ENCODE data around the gene RANBP3. TPM values are rescaled to one million over a fixed set of nuclear protein-coding genes. Genes with fewer than 3 reads are reported as not detected.

Gene RANBP3
- total and polyA plus RNA-seq, 2 of the 8 experiments (the other 6 are each of a cell fraction or from before 2014, with no cell fraction given) = 95.4 to 122 TPM

DNA sequence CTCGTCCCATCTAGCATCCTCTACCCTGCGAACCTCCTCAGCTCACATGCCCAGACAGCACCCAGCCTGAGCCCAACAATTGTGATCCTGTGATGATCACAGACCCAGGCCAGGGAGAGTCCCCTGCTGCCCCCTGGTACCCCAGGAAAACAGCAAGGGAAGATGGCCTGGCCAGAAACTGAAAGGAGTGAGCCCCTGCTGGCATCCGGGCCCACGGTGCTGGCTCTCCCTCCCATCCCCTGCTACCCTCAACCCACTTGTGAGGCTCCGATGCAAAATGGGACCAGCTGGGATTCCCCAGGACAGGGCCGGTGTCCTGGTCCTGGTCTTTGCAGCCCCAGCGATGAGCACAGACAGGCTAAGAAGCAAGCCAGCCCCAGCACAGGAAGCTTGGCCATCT is 14.1 kb downstream of the RANBP3 start:
- TF ChIP-seq TBP (IDR thresholded peaks at IDR 0.05; ENCODE audit: low read depth, low read length) = no peak
- no peak for TF ChIP-seq SP1 (IDR thresholded peaks at IDR 0.05; ENCODE audit: low read depth, low read length)
- no peak for TF ChIP-seq GTF2F1 (IDR thresholded peaks at IDR 0.05; ENCODE audit: borderline replicate concordance, low read depth, low read length)
- TF ChIP-seq, protein P1, sequence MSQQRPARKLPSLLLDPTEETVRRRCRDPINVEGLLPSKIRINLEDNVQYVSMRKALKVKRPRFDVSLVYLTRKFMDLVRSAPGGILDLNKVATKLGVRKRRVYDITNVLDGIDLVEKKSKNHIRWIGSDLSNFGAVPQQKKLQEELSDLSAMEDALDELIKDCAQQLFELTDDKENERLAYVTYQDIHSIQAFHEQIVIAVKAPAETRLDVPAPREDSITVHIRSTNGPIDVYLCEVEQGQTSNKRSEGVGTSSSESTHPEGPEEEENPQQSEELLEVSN (IDR thresholded peaks at IDR 0.05) = no peak
- no peak for TF ChIP-seq MAFK (IDR thresholded peaks at IDR 0.05; ENCODE audit: low read depth, low read length)
- TF ChIP-seq RXRA (IDR thresholded peaks at IDR 0.05; ENCODE audit: insufficient read depth, low read depth, low read length) = no peak
- no peak for TF ChIP-seq KDM5A (IDR thresholded peaks at IDR 0.05; ENCODE audit: low read length)
- 0 out of 2 replicates have a peak overlapping the region, but pooled peaks have one; percentile 78 for H3K18ac ChIP-seq (ENCODE audit: extremely low read depth, low read length)
- DNase-seq (ENCODE audit: low read depth in 1 of 2, low spot score in 2 of 2) (no peak), FAIRE-seq (no peak)
- POLR2A ChIA-PET (ENCODE audit: partially characterized antibody) = interaction anchor here (1.1 to 1.4 kb wide), 2 partner anchors 9 to 14 kb away, joined by 3 to 4 read pairs; partner anchors contain the start of gene RANBP3
- no peak overlapping the region for H3K4ac ChIP-seq (replicated peaks; ENCODE audit: insufficient read length, low read depth, low read length)
- 86% methylated on average over 5 of the region's 7 CpGs; no CpG with 5 or more reads in 1 of the 2 experiments for WGBS, 2 experiments (ENCODE audit: extremely low coverage in 1 of 2, insufficient coverage in 1 of 2, insufficient read length in 1 of 2, insufficient replicate concordance in 2 of 2, low coverage in 1 of 2, low lambda C conversion rate in 2 of 2, missing lambda C conversion rate in 1 of 2)
- no peak overlapping the region for H2BK12ac ChIP-seq (ENCODE audit: low read depth, low read length)
- no peak overlapping the region for H3K14ac ChIP-seq (ENCODE audit: insufficient read length)
- H3K9ac ChIP-seq (replicated peaks in 1 of 4; ENCODE audit: extremely low read depth in 1 of 4, low read depth in 3 of 4, low read length in 3 of 4) = no peak overlapping the region
- no peak overlapping the region for H4K8ac ChIP-seq (ENCODE audit: extremely low read depth, insufficient read depth, low read length)
- peaks cover 57 to 72% of the 10 kb centered on the region in 2 experiments for H4K20me1 ChIP-seq (replicated peaks in 1 of 2; ENCODE audit: control insufficient read depth in 1 of 2, insufficient read depth in 2 of 2, low read length in 2 of 2)
- no peak overlapping the region for H2BK20ac ChIP-seq (ENCODE audit: low read length)
- H3K27ac ChIP-seq (ENCODE audit: low read depth, low read length) = no peak overlapping the region
- no peaks in the 10 kb centered on the region for H3K36me3 ChIP-seq (ENCODE audit: control insufficient read depth in 2 of 4, insufficient read depth in 4 of 4, low read length in 3 of 4)
- no peak overlapping the region for H2AFZ ChIP-seq (ENCODE audit: low read length)
- H3K4me1 ChIP-seq (replicated peaks in 1 of 4; ENCODE audit: control insufficient read depth in 3 of 4, insufficient read depth in 4 of 4, low read length in 3 of 4) = peaks cover 13 to 29% (median 15%) of the 10 kb centered on the region in 4 experiments
- no peak overlapping the region for H4K91ac ChIP-seq (replicated peaks; ENCODE audit: insufficient read length, low read length)
- H3K27me3 ChIP-seq (replicated peaks in 1 of 4; ENCODE audit: control insufficient read depth in 3 of 4, extremely low read depth in 1 of 4, insufficient read depth in 3 of 4, low read length in 3 of 4) = no peaks in the 10 kb centered on the region
- no peak overlapping the region for H2BK5ac ChIP-seq (ENCODE audit: low read depth, low read length)
- H3K56ac ChIP-seq (replicated peaks; ENCODE audit: insufficient read length, low read depth, low read length) = no peak overlapping the region
- H3K79me2 ChIP-seq (ENCODE audit: control insufficient read depth in 1 of 2, insufficient read depth in 2 of 2, low read length in 2 of 2) = peaks cover 12 to 95% of the 10 kb centered on the region in 2 experiments; a peak in 3 of 4 replicates
- H2BK15ac ChIP-seq (ENCODE audit: low read length) = 0 out of 2 replicates have a peak overlapping the region, but pooled peaks have one; percentile 11
- H3K79me1 ChIP-seq (ENCODE audit: low read depth, low read length) = peaks cover 53% of the 10 kb centered on the region
- no peaks in the 10 kb centered on the region for H3K9me3 ChIP-seq (ENCODE audit: insufficient read depth in 2 of 2, low read depth in 1 of 2, low read length in 1 of 2)
- CTCF ChIA-PET (ENCODE audit: partially characterized antibody) = interaction anchor here (0.7 kb wide), 1 partner anchor 58 kb away, joined by 3 read pairs; no protein-coding TSS in a partner anchor
- no peak overlapping the region for H3K23ac ChIP-seq (ENCODE audit: insufficient read length)
- H2BK120ac ChIP-seq (replicated peaks; ENCODE audit: low read depth, low read length) = no peak overlapping the region
- no peak overlapping the region for H3K4me3 ChIP-seq (ENCODE audit: extremely low read depth in 1 of 4, insufficient read depth in 2 of 4, low read depth in 3 of 4, low read length in 4 of 4)
- no peak overlapping the region for H3K4me2 ChIP-seq (ENCODE audit: insufficient read depth in 1 of 2, low read depth in 2 of 2, low read length in 2 of 2)
- H2AK5ac ChIP-seq (ENCODE audit: low read depth, low read length) = peak overlapping the region; percentile 55; the same call in 1 of the 2 replicates
- no peaks in the 10 kb centered on the region for H3K23me2 ChIP-seq (ENCODE audit: low read depth, low read length)
- no peak overlapping the region for H4K5ac ChIP-seq (ENCODE audit: insufficient read length, low read depth, low read length)

All from H1 (cell line).